HG02763 (cell line): ENCODE results near the gene PRKRA.
"Not testable (repeated sequence)": the region's sequence is repeated elsewhere in the genome, so short reads cannot be mapped to it uniquely, and the experiment has no call there.

ENCODE experiments used
- ATAC-seq: cut with Tn5 transposase; IDR thresholded peaks from one replicate; pipeline ENCODE4 v1.9.1; 2021; ENCODE audit warnings: mild to moderate bottlenecking, moderate library complexity; ENCODE audit not compliant: unreplicated experiment

The PRKRA gene

DNA sequence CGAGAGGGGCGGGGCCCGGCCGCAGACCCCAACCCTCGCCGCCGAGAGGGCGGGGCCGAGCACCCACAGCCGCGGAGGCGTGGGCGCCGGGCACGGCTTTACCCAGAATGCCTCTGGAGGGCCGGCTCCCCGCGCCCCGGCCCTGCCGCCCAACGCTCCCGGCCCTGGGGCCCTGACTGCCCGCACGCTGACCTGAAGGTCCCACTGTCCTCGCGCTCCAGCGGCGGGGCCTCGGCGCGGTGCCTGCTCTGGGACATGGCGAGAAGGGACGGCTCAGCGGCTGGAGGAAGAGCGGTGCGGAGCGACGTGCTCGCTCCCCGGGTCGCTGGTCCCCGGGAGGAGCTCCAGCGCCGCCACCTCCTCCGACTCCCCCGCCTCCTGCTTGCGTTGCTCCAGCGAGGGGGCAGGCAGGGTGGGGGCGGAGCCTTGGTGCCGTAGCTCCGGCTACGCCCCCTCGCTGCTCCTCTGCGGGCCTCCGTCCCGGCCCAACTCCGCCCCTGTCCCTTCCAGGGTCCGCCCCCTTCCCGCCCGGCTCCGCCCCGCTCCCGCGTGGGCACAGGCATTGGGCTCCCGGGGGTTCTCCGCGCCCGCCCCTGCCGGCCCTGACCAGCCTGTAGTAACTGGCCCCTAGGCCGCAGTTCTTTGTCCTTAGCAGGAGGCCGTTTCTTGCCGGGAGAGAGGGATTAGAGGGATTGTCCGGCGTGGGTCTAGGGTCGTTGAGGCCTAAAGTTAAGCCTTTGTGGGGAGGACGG lies at the start of gene PRKRA, which contains the start of gene PJVK:
Gene PRKRA (minus strand): TSS at position 402 of the 752 bp plus-strand sequence. CDS start 145 bp downstream, at position 257.
Gene PJVK (plus strand): TSS at position 605 of the 752 bp plus-strand sequence. CDS start 2,032 bp downstream, outside the sequence.
- ATAC-seq = peak; percentile 83

- no peak for ATAC-seq
Measured at GRCh38 chr2:178499640-178500039, 48.7 kb upstream of the PRKRA start.

- ATAC-seq = no peak
Measured at GRCh38 chr2:178498137-178498536, 47.2 kb upstream of the PRKRA start.

DNA sequence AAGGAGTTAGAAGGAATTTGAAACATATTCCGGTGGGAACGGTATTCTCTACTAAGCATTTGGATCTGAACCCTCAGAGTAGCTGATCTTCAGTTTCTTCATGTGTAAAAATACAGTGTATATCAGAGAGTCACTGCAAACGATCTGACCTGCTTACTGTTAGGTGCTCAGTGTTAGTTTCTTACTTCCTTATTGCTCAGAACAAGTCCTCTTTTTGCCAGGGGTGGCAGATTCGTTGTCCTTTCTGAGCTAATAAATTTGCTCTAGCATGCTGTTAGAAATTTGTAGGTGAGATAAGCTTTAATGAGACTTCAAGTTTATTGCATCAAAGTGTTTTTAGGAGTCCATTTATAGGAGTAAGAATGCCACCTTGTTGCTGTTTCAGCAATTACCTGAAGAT lies 45.1 kb upstream of the PRKRA start:
- no peak for ATAC-seq

- no peak for ATAC-seq
Measured at GRCh38 chr2:178491612-178492011, 40.6 kb upstream of the PRKRA start.

- ATAC-seq = no peak
Measured at GRCh38 chr2:178485356-178485755, 34.4 kb upstream of the PRKRA start.

- ATAC-seq = no peak
Measured at GRCh38 chr2:178484245-178485041, 33.5 kb upstream of the PRKRA start.

DNA sequence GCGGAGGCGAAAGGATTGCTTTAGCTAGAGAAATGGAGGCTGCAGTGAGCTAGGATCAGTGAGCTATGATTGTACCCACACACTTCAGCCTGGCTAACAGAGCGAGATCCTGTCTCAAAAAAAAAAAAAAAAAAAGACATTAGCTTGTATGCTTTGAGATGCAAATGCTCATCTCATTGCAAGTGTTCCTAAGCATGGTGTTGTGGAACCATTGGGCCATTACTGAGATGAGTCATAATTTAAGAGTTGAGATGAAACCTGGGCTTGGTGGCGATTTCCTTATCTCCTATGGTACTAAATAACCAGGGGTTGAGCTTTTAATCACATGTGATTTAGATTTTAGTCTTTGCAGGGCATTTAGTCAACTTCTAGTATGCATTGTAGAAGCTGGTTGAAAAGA lies 31.5 kb upstream of the PRKRA start:
- peak; percentile 12 for ATAC-seq

DNA sequence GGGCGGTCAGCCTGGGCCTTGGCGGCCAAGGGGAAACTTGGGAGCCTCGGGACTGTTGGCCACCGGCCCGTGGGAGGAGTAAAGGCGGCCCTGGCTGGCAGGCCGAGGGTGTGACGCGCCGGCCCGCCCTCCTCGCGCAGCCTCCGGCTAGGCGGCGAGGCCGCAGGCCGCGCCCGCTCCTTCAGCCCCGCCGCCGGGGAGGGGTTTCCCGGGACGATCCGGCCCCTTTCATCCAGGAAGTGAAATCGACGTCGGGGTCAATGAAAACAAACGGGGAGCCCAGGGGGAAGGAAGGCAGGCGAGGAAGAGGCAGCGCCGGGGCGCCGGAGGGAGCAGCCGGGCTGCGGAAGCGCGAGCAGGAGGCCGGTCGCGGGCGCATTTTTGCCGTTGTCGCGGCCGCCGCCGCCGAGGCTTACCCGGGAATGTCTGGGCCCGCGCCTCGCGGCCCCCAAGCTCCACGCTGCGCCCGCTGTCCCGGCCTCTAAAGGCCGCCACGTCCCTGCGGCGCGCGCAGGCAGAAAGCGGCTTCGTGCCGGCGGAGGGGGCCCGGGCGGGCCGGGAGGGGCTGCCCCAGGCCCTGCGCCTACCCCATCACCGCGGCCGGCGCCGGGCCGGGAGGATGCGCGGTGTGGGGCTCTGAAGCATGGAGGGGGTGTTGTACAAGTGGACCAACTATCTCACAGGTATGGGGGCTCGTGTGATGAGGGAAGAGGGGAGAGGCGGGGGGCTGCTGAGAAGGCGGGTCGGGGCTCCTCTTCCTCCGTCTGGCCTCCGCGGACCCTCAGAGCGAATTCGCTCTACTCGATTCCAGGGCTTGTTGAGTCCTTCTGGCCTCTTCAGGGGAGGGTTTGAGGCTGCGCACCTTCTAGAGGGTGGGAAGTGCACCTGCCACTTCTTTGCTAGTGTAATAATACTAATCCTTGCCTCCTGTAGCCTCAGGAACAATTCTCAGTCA lies 29.5 kb upstream of the PRKRA start, which contains the start of gene PLEKHA3:
Gene PLEKHA3 (plus strand): TSS at position 231 of the 955 bp plus-strand sequence. CDS start 413 bp downstream, at position 644.
- peak; percentile 71 for ATAC-seq

DNA sequence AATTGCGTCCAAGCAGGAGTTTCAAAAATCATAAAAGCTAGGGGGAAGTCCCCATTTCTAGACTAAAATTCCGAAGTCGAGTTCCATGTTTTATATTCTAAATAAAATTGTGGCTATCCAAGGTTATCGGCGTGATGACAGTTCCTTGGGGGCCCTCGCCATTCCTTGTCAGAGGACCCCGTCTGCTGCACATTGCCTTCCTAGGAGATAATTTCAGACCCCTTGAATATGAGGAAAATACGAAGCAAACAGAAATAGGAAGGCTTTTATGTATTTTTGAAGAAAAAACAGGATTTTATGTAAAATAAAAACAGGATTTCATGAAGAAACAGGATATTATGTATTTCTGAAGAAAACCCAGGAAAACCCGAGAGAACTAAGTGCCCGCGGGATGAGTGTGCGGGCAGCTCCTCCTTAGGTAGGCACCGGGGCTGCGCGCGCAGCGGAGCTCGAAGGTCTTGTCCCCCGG lies 28.8 kb upstream of the PRKRA start:
- ATAC-seq = no peak

DNA sequence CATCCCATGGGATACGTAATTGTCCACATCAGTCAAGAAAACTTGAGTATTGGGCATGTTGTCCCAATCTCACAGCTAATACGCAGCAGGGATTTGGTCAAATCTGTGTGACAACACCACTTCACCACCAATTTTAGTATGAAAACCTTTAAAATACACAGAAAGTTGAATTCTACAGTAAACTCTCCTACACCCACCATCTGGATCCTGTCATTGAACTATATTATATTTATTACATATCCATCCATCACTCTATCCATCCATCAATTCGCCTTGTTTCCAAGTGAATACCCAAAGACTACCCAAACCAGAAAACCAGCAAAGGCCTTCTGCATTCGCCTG lies 28.3 kb upstream of the PRKRA start:
- no peak for ATAC-seq

DNA sequence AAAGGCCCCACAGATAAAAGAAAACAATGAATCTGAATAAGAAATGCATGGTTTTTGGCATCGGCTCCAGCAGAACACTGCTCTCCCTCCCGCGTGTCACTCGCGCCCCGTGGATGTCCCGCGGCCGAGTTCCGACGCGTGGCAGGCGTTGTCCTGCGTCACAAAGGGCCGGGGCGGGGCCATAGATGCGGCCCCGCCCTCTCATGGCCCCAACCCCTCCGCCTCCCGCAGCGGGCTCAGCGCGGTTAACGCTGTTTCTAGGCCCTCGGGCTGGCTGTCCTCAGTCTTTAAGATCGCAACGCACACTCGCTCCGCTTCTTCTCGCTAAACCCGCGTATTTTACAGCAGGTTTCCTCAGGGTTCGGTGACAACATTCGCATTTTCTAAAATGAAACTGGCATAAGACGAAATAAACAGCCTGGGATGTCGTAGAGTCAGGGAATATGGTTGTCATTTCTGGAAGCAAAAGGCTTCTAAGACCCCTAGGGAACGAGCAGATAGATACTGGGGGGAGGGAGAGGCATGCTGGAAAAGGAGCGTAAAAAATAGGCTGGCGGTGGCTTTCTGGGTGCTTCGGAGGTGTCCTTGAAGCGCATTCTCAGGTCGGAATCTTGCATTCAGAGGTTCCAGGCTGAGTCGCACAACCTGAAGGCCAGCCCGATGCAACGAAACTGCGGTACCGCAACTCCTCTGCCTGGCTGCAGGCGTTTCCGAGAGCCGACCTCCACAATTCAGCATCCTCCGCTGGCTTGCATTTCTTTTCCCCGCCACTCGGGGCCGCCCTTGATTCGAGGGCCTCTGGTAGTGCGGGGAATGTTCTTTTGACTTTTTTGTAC lies 27.7 kb upstream of the PRKRA start, which contains the start of gene FKBP7:
Gene FKBP7 (minus strand): TSS at position 162 of the 836 bp plus-strand sequence. CDS start 101 bp downstream, at position 61.
- ATAC-seq = peak; percentile 52

- ATAC-seq = no peak
Measured at GRCh38 chr2:178478130-178478438, 27.1 kb upstream of the PRKRA start.

DNA sequence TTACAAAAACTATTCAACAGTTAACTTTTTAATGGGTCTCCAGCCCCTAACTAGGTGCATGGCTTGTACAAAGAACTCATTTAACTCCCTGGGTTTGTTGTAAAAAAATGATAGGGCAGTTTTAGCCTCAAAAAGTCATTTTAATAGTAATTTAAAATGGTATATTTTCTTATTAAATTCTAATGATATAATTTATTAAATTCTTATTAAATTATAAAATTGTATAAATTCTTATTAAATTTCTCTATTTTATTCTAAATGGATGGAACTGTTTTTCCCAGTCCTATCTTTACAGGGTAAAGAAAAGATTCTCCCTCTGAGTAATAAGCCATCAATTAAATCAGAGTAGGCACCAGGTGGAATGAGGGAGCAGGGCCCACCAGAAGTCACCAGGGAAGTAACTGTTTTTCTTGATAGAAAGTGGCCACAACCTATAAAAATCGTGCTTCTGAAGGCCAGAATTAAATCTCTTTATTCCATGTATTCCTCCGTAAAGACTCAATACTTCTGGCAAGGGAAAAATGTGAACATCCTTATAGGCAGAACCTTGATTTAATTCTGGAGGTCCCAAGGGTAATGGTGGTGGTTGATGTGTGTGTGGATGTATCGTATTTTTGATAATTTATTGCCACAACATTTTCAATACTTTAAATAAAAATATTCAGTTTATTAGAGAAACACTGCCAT lies 26.6 kb upstream of the PRKRA start:
- ATAC-seq = no peak

DNA sequence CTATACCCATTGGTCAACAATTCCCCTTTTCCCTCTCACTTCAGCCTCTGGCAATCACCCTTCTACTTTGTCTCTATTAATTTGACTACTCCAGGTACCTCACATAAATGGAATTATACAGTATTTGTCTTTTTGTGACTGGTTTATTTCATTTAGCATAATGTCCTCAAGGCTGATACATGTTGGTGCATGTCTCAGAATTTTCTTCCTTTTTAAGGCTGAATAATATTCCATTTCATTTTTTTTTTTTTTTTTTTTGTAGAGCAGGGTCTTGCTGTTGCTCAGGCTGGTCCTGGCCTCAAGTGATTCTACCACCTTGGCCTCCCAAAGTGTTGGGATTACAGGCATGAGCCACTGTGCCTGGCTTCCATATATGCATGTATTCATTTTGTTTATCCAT lies 25.5 kb upstream of the PRKRA start:
- ATAC-seq = no peak

GRCh38 chr2:178474560-178474959 lies 23.6 kb upstream of the PRKRA start:
- ATAC-seq = no peak

DNA sequence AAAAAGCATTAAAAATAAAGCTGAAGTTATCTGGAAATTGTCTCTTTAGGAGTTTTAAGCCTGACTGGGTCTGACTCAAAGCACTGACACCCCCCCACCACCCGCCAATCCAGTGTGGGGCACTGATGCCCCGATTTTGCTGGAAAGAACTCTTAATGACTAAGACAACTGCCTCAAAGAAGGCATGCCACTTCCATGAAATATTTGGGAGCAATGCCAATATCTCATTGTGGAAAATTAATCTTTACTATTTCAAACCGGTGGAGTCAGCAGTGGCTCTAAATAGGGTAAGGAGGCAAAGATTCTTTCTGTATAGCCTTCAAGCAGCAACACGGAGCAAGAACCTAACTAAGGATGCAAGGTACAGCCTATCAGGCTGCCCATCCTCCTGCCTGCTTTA lies 23.0 kb upstream of the PRKRA start:
- ATAC-seq = no peak

DNA sequence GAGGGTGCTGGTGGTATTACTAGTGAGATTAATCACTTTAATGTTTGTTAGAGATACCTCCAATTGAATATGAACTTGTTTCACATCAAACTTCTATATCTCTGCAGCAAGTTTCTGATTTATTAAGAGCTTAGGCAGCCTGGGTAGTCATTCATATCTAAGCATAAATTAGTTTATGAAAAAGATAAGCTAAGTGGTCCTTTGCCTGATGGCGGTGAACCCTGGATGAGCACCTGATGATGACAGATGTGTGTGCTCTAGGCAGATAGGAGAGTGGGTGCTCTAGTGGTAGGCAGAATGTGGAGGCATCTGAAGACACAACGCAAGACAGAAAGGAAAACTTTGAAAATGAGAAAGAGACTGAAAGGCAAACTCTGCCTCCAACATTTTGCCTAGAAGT lies 22.4 kb upstream of the PRKRA start:
- ATAC-seq = no peak

GRCh38 chr2:178471313-178471712 lies 20.3 kb upstream of the PRKRA start:
- not testable (repeated sequence) for ATAC-seq
